ENCODE data around the gene RILPL1. TPM values are rescaled to one million over a fixed set of nuclear protein-coding genes. Genes with fewer than 3 reads are reported as not detected.

Gene RILPL1
- total RNA-seq, 1 donor from 2014 or later = 1.5 TPM

DNA sequence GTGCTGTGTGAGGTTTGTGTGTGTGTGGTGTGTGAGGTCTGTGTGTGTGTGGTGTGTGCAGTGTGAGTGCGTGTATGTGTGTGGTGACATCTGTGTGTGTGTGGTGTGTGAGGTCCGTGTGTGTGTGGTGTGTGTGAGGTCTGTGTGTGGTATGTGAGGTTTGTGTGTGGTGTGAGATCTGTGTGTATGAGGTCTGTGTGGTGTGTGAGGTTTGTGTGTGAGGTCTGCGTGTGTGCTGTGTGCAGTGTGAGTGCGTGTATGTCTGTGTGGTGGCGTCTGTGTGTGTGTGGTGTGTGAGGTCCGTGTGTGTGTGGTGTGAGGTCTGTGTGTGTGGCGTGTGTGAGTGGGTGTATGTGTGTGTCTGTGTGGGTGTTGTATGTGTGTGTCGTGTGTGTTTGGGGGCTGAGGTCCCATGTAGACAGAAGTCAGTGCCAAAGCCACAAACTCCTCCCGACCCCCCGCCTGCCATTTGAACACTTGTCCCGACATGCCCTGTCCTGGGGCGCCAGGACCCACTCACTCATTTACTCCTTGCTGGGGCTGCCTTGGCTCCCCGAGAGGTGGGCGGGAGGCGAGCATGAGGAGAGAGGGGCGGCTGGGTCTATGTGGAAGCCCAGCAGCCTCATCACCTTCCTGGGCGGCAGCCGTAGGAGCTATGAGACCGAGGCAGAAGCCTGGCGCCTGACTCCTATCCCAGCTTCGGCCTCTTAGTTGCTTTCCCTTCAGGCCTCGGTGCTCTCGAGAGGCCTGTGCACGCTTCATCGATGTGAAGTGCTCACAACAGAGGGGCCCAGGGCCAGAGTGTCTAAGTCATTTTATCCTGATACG, 20.5 kb downstream of the RILPL1 start:
- intact Hi-C loops (cut with DNase I) = no loop called here
- no peaks in the 10 kb centered on the region for H3K27me3 ChIP-seq
- H3K36me3 ChIP-seq = peaks cover 27 to 46% of the 10 kb centered on the region in 2 donors

DNA sequence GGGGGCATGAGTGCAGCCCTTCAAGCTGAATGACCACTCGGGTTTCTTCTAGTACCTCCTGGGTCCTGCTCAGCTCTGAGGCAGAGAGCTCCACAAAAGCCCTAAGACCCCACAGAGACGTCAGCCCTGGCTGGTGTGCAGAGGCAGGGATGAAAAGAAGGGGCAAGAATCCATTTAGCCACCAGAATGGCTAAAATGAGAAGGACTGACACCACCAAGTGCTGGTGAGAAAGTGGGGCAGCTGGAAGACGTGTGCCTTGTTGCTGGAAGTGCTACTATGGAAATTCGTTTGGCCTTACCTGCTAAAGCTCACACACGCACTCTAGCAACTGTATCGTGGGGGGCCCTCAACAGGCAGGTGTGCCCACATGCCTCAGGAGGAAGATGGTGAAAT, 26.7 kb downstream of the RILPL1 start:
- Histone ChIP-seq H3K36me3 (peaks cover 17 to 24% of the 10 kb centered on the region in 2 donors), H3K4me1 (no peaks in the 10 kb centered on the region), H3K27ac (no peak overlapping the region), H3K27me3 (no peaks in the 10 kb centered on the region), H3K9me3 (no peaks in the 10 kb centered on the region), H3K4me3 (no peak overlapping the region)
- TF ChIP-seq, protein P1, sequence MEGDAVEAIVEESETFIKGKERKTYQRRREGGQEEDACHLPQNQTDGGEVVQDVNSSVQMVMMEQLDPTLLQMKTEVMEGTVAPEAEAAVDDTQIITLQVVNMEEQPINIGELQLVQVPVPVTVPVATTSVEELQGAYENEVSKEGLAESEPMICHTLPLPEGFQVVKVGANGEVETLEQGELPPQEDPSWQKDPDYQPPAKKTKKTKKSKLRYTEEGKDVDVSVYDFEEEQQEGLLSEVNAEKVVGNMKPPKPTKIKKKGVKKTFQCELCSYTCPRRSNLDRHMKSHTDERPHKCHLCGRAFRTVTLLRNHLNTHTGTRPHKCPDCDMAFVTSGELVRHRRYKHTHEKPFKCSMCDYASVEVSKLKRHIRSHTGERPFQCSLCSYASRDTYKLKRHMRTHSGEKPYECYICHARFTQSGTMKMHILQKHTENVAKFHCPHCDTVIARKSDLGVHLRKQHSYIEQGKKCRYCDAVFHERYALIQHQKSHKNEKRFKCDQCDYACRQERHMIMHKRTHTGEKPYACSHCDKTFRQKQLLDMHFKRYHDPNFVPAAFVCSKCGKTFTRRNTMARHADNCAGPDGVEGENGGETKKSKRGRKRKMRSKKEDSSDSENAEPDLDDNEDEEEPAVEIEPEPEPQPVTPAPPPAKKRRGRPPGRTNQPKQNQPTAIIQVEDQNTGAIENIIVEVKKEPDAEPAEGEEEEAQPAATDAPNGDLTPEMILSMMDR (IDR thresholded peaks at IDR 0.05) = no peak
- DNase-seq (ENCODE audit: low spot score in 2 of 2) = no peak
- intact Hi-C loops (cut with DNase I) = no loop called here

More for the DNA sequence above, 20.5 kb downstream of the RILPL1 start:
- no peak overlapping the region for H3K27ac ChIP-seq
- no peaks in the 10 kb centered on the region for H3K4me1 ChIP-seq
- no peak overlapping the region for H3K4me3 ChIP-seq
- H3K9me3 ChIP-seq = no peaks in the 10 kb centered on the region
- TF ChIP-seq, protein P1 (IDR thresholded peaks at IDR 0.05) = no peak
- no peak for DNase-seq (ENCODE audit: low spot score in 2 of 2)

DNA sequence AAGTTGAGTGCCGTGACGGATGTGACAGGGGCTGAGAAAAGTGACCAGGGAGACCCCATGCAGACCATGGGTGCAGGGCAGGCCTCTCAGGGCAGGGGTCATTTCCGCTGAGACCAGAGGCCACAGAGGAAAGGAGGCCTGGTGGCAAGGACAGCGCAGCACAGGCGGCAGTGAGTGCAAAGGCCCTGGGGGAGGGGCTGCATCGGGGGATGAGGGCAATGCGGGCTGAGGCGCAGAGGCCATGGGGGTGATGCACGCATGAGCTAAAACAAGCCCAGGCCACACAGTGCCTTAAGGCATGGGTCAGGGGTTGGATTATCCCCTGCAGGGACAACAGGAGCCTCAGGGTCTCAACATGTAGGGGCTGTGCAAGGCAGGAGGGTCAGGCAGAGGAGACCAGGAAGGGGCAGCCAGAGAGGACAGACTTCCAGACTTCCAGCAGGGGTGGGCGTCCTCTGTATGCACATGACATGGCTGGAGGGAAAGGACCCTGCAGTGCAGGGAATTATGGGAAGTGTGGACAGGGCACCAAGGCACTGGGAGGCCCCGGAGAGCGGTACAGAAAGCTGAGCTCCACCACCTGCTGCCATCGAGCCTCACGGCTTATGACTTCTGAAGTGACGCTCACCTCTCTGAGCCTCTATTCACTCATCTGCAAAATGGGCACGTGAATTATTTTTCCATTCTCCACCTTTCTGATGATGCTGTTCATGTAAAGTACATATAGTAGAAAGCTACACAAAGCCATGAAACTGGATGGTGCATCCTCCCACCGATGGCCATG, 27.3 kb downstream of the RILPL1 start:
- Histone ChIP-seq H3K9me3 (no peaks in the 10 kb centered on the region), H3K36me3 (peaks cover 17 to 19% of the 10 kb centered on the region in 2 donors), H3K27ac (no peak overlapping the region), H3K27me3 (no peaks in the 10 kb centered on the region), H3K4me1 (no peaks in the 10 kb centered on the region), H3K4me3 (no peak overlapping the region)
- DNase-seq (ENCODE audit: low spot score in 2 of 2) = no peak
- TF ChIP-seq, protein P1 (IDR thresholded peaks at IDR 0.05) = no peak
- intact Hi-C loops (cut with DNase I) = no loop called here

DNA sequence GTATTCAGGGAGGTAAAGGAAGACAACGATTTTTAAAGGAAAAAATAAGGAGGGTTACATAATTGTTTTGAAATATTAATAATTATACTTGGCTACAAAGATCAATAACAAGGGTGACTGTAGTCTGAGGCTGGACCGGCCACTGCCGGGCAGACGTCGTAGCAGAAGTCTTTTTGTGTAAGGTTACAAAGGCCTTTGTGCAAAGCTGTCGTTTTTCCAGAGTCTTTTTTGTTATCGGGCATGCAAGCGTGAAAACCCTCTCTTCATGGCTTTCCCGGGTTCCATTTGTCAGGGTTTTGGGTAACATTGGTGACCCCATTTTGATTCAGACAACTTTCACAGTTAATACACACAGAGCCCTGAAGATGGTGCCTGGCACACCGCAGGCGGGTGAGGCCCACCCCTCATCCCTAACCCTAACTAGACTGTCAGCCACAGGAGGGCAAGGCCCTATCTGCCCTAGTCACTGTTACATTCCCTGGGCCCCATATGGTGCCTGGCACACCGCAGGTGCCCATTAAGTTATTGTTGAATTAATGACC, 31.3 kb downstream of the RILPL1 start:
- Histone ChIP-seq H3K4me3 (no peak overlapping the region), H3K9me3 (no peaks in the 10 kb centered on the region), H3K4me1 (no peaks in the 10 kb centered on the region), H3K27me3 (no peaks in the 10 kb centered on the region), H3K36me3 (peaks cover 36 to 42% of the 10 kb centered on the region in 2 donors), H3K27ac (no peak overlapping the region)
- intact Hi-C loops (cut with DNase I) = no loop called here
- TF ChIP-seq, protein P1 (IDR thresholded peaks at IDR 0.05) = no peak
- no peak for DNase-seq (ENCODE audit: low spot score in 2 of 2)

DNA sequence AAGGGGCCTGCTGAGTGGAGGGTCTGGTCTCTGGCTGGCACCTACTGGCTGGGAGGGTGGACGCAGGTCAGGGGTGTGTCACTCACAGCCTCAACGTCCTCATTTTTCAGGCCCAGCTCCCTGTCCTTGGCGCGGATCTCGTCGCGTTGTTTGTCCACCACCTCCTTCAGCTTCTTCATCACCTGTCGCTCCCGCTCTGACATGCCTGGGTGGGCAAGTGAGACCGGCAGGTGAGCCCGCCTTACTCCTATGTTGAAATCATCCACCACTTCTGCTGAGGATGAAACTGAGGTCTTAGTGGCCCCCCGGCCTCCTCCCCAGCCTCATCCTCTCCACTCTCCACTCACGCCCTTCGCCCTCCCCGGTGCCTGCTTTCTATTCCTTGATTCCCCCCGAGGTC, 34.2 kb downstream of the RILPL1 start:
- no peaks in the 10 kb centered on the region for H3K4me1 ChIP-seq
- DNase-seq (ENCODE audit: low spot score in 2 of 2) = no peak
- H3K36me3 ChIP-seq = peaks cover 38 to 52% of the 10 kb centered on the region in 2 donors
- TF ChIP-seq, protein P1 (IDR thresholded peaks at IDR 0.05) = no peak
- H3K9me3 ChIP-seq = no peaks in the 10 kb centered on the region
- no peaks in the 10 kb centered on the region for H3K27me3 ChIP-seq
- intact Hi-C loops (cut with DNase I) = no loop called here
- no peak overlapping the region for H3K27ac ChIP-seq
- H3K4me3 ChIP-seq = no peak overlapping the region
